Suppressor macrophage (primary cell): ENCODE data around the gene ZFAND2A.

Experiments
- DNase-seq, 4 experiments: peaks; one replicate each; pipeline ENCODE4 v3.0.0-alpha.2; 2020 to 2022

ZFAND2A gene

GRCh38 chr7:1104516-1105179, 55.3 kb downstream of the ZFAND2A start:
- DNase-seq = no peak

GRCh38 chr7:1103789-1104515, 56.0 kb downstream of the ZFAND2A start:
- no peak for DNase-seq

- peak; percentile 33 to 55 (median 45) for DNase-seq
Observed at GRCh38 chr7:1103009-1103788, 56.8 kb downstream of the ZFAND2A start.
